Measurements from ENCODE around the gene KANK2.

- TF ChIP-seq CTCF (IDR thresholded peaks at IDR 0.05; ENCODE audit: low read depth, low read length, poor library complexity, severe bottlenecking) (peak; percentile 85), EZH2phosphoT487 (IDR thresholded peaks at IDR 0.05; ENCODE audit: borderline replicate concordance, low read length) (no peak)
Measured at GRCh38 chr19:11203194-11204075, 6.1 kb upstream of the KANK2 start.
